Activated naive CD8-positive, alpha-beta T cell treated with anti-CD3 and anti-CD28 coated beads, Interleukin-2, amount 10 ng/mL, durations not matched to agents 7 days and 5 days (primary cell): ENCODE measurements around the gene NDUFB2. TPM values are rescaled to one million over a fixed set of nuclear protein-coding genes. Genes with fewer than 3 reads are reported as not detected.
A peak's percentile ranks its signal among the peaks of the same experiment; 100 is the strongest.

Experiments used
- ATAC-seq: fragments of 150-1000 bp; cut with Tn5 transposase; one replicate; pipeline ENCODE4 v1.10.0; 2021; ENCODE audit warnings: low read depth, moderate library complexity
- POLR2A ChIA-PET: fragments of 350-600 bp; sonication (Branson Sonifier 250); formaldehyde crosslinking; loops from one replicate; lab custom pipeline; 2021; ENCODE audit warnings: antibody characterized with exemption; lab: Charles Lee
- DNase-seq: peaks from one replicate; pipeline ENCODE4 v3.0.0; 2021
- H3K27ac Mint-ChIP-seq: one replicate; pipeline ENCODE4 v1.8.0; 2022; ENCODE audit warnings: mild to moderate bottlenecking, mixed read lengths
- H3K27me3 Mint-ChIP-seq: one replicate; pipeline ENCODE4 v1.8.0; 2022; ENCODE audit warnings: mild to moderate bottlenecking, moderate library complexity, mixed read lengths
- H3K36me3 Mint-ChIP-seq: one replicate; pipeline ENCODE4 v1.8.0; 2021; ENCODE audit warnings: mild to moderate bottlenecking, mixed read lengths
- H3K4me1 Mint-ChIP-seq: one replicate; pipeline ENCODE4 v1.8.0; 2021; ENCODE audit warnings: mixed read lengths
- H3K4me3 Mint-ChIP-seq: one replicate; pipeline ENCODE4 v1.8.0; 2022; ENCODE audit warnings: mild to moderate bottlenecking, moderate library complexity, mixed read lengths
- H3K9me3 Mint-ChIP-seq: one replicate; pipeline ENCODE4 v1.8.0; 2021; ENCODE audit warnings: mixed read lengths
- total RNA-seq, 2 experiments: library from RNA; stranded (reverse); gene quantifications; one replicate each; pipeline ENCODE4 v1.2.3, GENCODE V29; 2021

Gene NDUFB2
- total RNA-seq = 100 to 1,000 TPM; 138 to 157 TPM

DNA sequence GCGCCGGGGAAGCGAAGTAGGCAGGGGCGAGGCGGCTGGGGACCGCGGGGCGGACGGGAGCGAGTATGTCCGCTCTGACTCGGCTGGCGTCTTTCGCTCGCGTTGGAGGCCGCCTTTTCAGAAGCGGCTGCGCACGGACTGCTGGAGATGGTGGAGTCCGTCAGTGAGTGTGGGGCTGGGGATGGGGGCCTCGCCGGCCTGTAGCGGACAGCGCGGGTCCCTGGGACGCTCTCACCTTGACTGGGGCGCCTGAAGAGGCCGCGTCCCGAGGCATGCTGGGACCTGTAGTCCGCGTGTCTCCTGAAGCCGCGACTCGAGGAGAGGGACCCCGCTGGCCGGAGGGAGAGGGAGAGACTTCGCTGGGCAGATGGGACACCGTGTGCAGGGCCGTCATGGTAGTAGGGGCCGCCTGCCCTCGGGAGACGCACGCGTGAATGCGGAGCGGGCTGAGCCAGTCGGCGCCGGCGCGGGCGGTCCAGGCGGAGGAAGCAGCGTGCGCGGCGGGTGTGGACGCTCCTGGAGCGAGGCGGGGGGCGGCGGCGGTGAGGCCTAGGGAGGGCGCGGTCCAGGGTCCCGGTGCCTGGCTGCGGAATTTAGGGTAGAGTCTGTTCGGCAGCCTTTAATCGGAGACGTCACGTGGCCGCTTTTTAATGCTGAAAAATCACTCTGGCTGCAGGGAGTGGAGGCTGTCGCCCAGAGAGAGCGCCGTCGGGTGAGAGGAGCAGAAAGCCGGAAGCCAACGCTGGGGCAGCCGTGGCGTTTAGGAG is at the start of gene NDUFB2:
NDUFB2 (plus strand) TSS at position 29 of the 767 bp plus-strand sequence; CDS start at position 66, 37 bp downstream.
- ATAC-seq (peak; percentile 89), DNase-seq (peak; percentile 94)
- H3K27me3 Mint-ChIP-seq = no peaks in the 10 kb centered on the region
- H3K4me3 Mint-ChIP-seq = peak within 1 kb of the TSS; percentile 90
- H3K9me3 Mint-ChIP-seq = no peaks in the 10 kb centered on the region
- H3K27ac Mint-ChIP-seq = peak within 1 kb of the TSS; percentile 94
- peaks cover 8% of the 10 kb centered on the region for H3K36me3 Mint-ChIP-seq
- POLR2A ChIA-PET = interaction anchor here (0.9 to 1.3 kb wide), 5 partner anchors 9 to 44 kb away, joined by 3 to 6 read pairs (median 3); partner anchors contain the start of gene ADCK2
- H3K4me1 Mint-ChIP-seq = peaks cover 21% of the 10 kb centered on the region

DNA sequence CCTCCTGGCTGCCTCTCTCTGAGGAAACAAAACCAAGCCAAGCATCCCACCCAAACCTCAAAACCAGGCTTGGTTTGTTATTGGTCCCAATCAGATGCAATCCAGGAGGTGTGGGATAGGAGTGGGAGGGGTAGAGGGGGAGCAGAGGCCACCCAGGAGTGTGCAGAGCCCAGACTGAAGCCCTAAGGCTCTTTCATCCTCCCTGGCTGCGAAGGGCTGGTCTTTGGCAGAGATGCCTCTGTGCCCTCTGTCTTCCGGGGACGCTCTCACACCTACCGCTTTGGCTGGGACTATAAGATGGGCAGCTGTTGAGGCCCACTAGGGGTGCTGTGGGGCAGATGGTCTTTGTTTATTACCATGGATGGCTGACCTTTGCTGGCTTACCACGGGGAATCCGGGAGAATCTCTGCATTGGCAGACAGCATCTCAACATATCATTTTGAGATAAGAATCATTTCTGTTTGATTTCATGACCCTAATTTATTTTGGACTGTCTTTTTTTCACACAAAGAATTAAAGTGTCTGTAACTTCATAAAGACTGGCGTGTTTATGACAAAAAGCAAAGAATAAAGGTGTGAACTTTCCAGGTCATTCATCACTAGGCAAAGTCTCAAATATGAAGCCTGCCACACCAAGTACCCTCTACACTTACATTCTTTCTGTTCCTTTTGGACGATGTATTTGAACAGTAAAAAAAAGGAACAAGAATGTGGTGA is 49.4 kb upstream of the NDUFB2 start:
- peak; percentile 94 for ATAC-seq
- Mint-ChIP-seq H3K36me3 (no peaks in the 10 kb centered on the region), H3K27ac (no peak overlapping the region), H3K4me1 (peaks cover 5% of the 10 kb centered on the region), H3K4me3 (no peak overlapping the region), H3K9me3 (no peaks in the 10 kb centered on the region), H3K27me3 (peaks cover 21% of the 10 kb centered on the region)
- DNase-seq = peak; percentile 38
- POLR2A ChIA-PET = no interaction called here

DNA sequence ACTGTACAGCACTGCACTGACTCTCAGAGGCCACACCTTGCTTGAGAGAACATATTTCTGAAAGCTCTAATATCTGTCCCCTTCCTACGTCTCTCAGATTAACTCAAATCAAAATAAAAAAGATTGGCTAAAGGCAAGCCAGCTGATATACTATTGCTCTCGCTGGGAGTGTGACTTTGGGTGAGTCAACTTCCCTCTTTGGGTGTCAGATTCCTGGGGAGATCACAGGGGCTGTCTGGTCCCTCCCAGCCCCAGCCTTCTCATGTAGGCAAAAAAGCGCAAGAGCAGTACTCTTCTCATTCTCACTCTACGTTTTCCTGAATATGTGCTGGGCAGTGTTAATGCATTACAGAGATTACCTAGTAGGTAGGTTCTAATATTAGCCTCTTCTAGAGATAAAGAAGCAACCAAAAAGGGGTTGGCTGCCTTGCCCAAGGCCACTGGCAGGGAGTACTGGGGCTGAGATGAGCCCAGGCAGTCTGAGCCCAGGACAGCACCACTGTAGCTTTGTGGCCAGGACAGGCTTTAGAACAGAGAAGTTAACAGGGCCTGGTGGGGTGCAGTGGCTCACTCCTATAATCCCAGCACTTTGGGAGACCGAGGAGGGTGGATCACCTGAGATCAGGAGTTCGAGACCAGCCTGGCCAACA is 46.8 kb upstream of the NDUFB2 start:
- DNase-seq = no peak
- no peak overlapping the region for H3K4me3 Mint-ChIP-seq
- H3K4me1 Mint-ChIP-seq = peaks cover 8% of the 10 kb centered on the region
- peaks cover 2% of the 10 kb centered on the region for H3K27me3 Mint-ChIP-seq
- POLR2A ChIA-PET = no interaction called here
- ATAC-seq = no peak
- no peak overlapping the region for H3K27ac Mint-ChIP-seq
- no peaks in the 10 kb centered on the region for H3K9me3 Mint-ChIP-seq
- H3K36me3 Mint-ChIP-seq = no peaks in the 10 kb centered on the region

DNA sequence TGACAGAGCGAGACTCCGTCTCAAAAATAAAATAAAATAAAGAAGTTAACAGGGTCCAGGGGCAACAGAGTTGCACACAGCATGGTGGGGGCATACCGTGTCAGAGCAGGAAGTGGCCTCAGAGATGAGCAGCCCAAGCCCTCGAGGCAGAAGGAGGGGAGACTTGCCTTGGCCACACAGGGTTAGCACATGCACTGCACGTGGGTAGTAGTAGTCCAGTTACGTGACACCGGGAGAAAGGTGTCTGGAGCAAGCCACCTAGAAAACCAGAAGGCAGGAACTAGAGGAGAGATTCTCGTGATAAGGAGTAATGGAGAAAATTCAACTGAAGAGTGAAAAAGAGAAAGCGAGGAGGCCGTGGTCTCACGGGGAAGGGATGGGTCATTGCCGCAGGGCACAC is 46.1 kb upstream of the NDUFB2 start:
- Mint-ChIP-seq H3K36me3 (no peaks in the 10 kb centered on the region), H3K9me3 (no peaks in the 10 kb centered on the region), H3K4me3 (no peak overlapping the region), H3K27ac (no peak overlapping the region), H3K27me3 (peaks cover 2% of the 10 kb centered on the region), H3K4me1 (peaks cover 8% of the 10 kb centered on the region)
- ATAC-seq (no peak), DNase-seq (no peak)
- POLR2A ChIA-PET = no interaction called here

DNA sequence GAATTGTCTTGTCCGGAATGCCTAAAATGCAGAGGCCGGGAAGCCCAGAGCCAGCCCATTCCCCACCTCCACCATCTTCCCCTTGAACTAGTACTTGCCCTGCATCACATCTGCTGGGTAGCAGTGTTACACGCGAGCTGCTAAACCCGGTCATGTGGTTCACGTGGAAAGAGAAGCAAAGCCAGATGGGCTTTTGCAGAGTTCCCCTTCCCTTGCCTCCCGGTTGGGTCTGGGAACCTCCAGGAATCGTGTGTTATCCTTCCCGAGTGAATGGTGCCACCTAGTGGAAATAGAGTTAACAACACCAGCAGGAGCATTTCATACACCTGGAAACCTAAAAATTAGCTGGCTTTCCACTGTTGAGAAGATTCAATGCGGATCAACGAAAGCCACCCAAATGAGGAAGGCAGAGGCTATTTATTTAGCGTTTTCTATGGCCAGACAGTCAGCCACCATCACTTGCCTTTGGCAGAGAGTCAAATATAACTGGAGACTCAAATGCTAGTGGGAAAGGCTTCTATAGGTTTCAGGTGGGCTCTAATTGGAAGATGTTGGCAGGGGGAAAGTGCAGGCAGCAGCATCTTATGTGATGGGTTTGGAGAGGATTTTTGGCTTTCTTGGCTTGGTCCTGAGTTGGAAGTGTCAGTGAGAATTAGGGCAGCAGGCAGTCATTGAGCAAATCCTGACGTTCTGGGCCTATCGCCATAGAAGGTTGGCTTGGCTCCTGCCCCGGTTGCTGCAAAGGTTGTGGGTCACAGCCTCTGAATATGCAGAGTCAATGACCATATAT is 43.0 kb upstream of the NDUFB2 start:
- peak; percentile 44 for DNase-seq
- no peak for ATAC-seq

DNA sequence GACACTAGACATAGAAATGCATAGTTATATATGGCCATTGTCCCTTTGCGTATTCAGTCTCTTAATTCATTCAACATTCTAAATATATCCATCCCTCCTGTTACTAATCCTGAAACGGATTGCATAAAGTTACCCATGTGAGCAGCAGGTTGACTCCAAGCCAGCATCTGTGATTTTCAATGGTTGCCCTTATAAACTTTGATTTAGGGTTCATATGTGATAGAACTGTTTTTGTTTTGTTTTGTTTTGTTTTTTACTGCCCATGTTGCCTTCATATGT is 42.5 kb upstream of the NDUFB2 start:
- Mint-ChIP-seq H3K9me3 (no peaks in the 10 kb centered on the region), H3K27me3 (peaks cover 5% of the 10 kb centered on the region), H3K4me3 (no peak overlapping the region), H3K36me3 (no peaks in the 10 kb centered on the region), H3K27ac (no peak overlapping the region), H3K4me1 (peaks cover 16% of the 10 kb centered on the region)
- no peak for DNase-seq
- ATAC-seq = no peak
- POLR2A ChIA-PET = no interaction called here

More for the DNA sequence above, 43.0 kb upstream of the NDUFB2 start:
- POLR2A ChIA-PET = interaction anchor here (1.0 kb wide), 1 partner anchor 43 kb away, joined by 3 read pairs; the partner anchor contains the start of gene NDUFB2
- H3K27me3 Mint-ChIP-seq = peaks cover 5% of the 10 kb centered on the region
- H3K4me3 Mint-ChIP-seq = no peak overlapping the region
- peaks cover 16% of the 10 kb centered on the region for H3K4me1 Mint-ChIP-seq
- H3K27ac Mint-ChIP-seq = no peak overlapping the region
- no peaks in the 10 kb centered on the region for H3K36me3 Mint-ChIP-seq
- no peaks in the 10 kb centered on the region for H3K9me3 Mint-ChIP-seq

DNA sequence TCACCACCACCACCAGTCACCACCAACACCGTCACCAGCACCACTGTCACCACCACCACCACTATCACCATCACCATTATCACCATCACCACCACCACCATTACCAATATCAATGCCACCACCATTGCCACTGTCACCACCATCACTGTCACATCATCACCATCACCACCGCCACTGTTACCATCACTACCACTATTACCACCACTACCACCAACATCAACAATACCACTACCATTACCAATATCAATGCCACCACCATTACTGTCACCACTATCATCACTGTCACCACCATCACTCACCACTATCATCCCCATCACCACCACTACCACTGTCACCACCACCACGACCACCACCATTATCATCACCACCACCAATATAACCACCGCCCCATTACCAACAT is 41.8 kb upstream of the NDUFB2 start:
- peaks cover 16% of the 10 kb centered on the region for H3K4me1 Mint-ChIP-seq
- peaks cover 10% of the 10 kb centered on the region for H3K27me3 Mint-ChIP-seq
- ATAC-seq = no peak
- no peak overlapping the region for H3K4me3 Mint-ChIP-seq
- POLR2A ChIA-PET = no interaction called here
- no peaks in the 10 kb centered on the region for H3K36me3 Mint-ChIP-seq
- H3K27ac Mint-ChIP-seq = peak overlapping the region; percentile 45
- H3K9me3 Mint-ChIP-seq = no peaks in the 10 kb centered on the region
- DNase-seq = no peak

DNA sequence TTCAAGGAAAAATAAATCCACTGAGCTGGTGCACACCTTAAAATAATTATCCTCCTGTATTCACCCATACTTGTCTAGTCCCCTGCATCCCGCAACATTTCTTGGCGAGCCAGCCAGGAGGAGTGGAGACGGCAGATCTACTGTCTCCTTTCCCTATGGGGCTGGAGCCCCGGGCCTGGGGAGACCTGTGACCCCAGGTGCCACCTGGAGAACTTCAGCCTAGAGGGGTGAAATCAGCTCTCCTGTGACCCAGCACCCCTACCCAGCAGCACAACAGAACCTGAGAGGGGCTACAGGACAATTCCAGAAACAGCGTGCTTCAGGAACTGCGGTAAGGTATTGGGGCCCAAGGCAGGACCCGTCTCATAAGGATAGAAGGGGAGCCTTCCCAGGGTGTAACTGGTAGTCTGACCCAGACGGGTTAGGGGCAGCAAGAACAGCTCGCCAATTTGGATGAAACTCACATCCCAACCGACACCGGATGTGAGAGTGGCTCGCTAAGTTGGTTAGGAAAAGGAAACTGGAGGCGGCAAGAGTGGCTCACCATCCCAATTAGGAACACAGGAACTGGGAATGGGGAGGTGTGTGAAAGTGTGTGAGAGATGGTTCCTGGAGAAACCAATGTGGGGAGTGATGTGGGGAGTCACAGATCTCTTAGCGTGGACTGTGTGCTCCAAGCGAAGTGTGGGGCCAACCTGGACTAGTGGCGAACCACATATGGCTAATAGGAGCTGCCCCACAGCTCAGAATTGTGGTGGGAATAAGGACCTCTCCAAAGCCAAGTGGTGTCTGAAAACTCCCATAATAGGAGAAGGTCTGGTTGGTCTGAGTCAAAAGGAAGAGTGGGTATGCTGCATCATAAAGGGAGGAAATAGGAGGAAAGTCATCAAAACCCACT is 40.7 kb upstream of the NDUFB2 start:
- POLR2A ChIA-PET = interaction anchor here (1.0 to 2.0 kb wide), 4 partner anchors 12 to 358 kb away, joined by 3 to 7 read pairs (median 3); no protein-coding TSS in a partner anchor
- DNase-seq = no peak

DNA sequence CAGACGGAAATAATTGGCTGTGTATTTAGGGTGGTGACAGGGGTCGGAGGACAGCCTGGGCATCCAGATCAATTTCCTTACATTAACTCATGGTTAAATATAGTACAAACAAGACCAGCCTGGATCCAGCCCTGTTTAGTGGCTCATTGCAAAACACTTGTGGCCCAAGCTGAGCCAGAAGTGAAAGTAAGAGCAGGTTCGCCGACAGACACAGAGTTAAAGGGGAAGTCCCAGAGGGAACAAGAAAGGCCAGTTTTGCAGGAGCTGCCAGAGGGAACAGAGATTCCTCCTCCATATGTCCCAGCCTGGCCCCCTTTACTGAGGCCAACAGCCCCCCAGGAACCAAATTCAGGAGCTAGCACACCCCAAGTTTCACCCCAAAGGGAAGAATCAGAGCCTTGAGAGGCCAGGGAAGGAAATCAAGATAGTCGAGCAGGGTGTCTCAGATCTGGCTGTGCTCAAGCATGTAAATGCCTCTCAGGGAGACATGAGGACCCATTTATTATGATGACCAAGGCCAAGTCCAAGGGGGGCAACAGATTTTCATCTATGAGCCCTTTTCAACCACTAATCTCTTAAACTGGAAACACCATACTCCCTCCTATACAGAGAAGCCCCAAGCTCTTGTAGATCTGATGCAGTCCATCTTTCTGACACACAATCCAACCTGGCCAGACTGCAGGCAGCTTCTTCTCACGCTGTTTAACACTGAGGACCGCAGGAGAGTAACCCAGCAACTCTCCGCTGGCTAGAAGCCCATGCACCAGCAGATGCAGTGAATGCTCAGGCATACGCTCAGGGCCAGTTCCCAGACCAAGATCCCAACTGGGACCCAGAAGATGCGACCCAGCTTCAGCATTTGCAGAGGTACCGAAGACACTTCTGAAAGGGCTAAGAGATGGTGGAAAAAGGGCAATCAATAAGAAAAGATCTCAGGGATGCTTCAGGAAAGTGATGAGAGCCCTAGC is 39.7 kb upstream of the NDUFB2 start:
- Mint-ChIP-seq H3K9me3 (no peaks in the 10 kb centered on the region), H3K4me3 (peak overlapping the region; percentile 81), H3K27me3 (peaks cover 12% of the 10 kb centered on the region), H3K4me1 (peaks cover 16% of the 10 kb centered on the region), H3K27ac (peak overlapping the region; percentile 88), H3K36me3 (no peaks in the 10 kb centered on the region)
- peak; percentile 92 for ATAC-seq
- DNase-seq = peak; percentile 54
- POLR2A ChIA-PET = interaction anchor here (1.0 to 2.0 kb wide), 5 partner anchors 14 to 357 kb away, joined by 3 to 7 read pairs (median 3); no protein-coding TSS in a partner anchor

More for the DNA sequence above, 40.7 kb upstream of the NDUFB2 start:
- H3K4me3 Mint-ChIP-seq = peak overlapping the region; percentile 81
- H3K4me1 Mint-ChIP-seq = peaks cover 16% of the 10 kb centered on the region
- peak overlapping the region; percentile 88 for H3K27ac Mint-ChIP-seq
- peaks cover 12% of the 10 kb centered on the region for H3K27me3 Mint-ChIP-seq
- no peak for ATAC-seq
- no peaks in the 10 kb centered on the region for H3K9me3 Mint-ChIP-seq
- no peaks in the 10 kb centered on the region for H3K36me3 Mint-ChIP-seq

DNA sequence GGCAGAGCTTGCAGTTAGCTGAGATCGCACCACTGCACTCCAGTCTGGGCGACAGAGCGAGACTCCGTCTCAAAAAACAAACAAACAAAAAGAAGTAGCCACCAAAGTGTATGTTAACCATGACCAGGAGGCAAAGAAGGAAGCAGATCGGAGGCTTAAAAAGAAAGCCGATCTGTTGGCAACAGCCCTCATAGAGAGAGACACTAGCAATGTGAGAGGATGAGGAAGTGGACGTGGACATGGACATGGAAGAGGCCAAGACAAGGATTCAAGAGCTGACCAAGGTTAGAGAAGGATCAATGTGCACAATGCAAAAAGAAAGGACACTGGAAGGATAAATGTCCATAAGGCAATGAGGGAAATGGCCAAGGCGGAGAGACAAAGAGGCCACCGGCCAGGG is 38.6 kb upstream of the NDUFB2 start:
- DNase-seq (no peak), ATAC-seq (no peak)
- Mint-ChIP-seq H3K9me3 (no peaks in the 10 kb centered on the region), H3K4me1 (peaks cover 16% of the 10 kb centered on the region), H3K36me3 (no peaks in the 10 kb centered on the region), H3K27me3 (peaks cover 12% of the 10 kb centered on the region), H3K4me3 (no peak overlapping the region), H3K27ac (no peak overlapping the region)
- POLR2A ChIA-PET = no interaction called here

DNA sequence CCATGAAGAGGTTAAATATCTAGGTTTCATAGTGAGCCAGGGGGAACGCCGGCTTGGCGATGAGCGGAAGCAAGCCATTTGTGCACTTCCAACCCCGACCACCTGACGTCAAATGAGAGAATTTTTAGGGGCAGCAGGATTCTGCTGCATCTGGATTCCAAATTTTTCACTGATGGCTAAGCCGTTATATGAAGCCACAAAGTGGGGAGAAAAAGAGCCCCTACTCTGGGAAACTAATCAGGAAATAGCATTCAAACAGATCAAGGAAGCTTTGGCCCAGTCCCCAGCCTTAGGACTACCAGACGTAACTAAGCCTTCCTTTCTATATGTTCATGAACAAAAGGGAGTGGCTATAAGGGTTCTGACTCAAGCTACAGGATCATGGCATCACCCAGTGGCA is 36.7 kb upstream of the NDUFB2 start:
- Mint-ChIP-seq H3K4me1 (peaks cover 13% of the 10 kb centered on the region), H3K4me3 (no peak overlapping the region), H3K36me3 (no peaks in the 10 kb centered on the region), H3K27ac (no peak overlapping the region), H3K9me3 (no peaks in the 10 kb centered on the region), H3K27me3 (peaks cover 22% of the 10 kb centered on the region)
- DNase-seq (no peak), ATAC-seq (no peak)
- POLR2A ChIA-PET = no interaction called here
